NOMO-1 (cell line): Measurements from ENCODE around the gene SYT2.
"Not testable (repeated sequence)": the region's sequence is repeated elsewhere in the genome, so short reads cannot be mapped to it uniquely, and the experiment has no call there.

ENCODE experiments used
- DNase-seq, 2 experiments: peaks; one replicate each; lab custom pipeline; 2025; ENCODE audit not compliant: unreplicated experiment in 2 of 2; lab: John Stamatoyannopoulos, UW

Gene SYT2

GRCh38 chr1:202599669-202600431 is 110.4 kb downstream of the SYT2 start:
- peak in 1 of 2 experiments; percentile 20 for DNase-seq

- DNase-seq, result peak in 1 of 2 experiments; percentile 75
Observed at GRCh38 chr1:202597090-202597761, 113.0 kb downstream of the SYT2 start.

GRCh38 chr1:202596638-202597037 is 113.6 kb downstream of the SYT2 start:
- no peak for DNase-seq

- DNase-seq, result no peak
Observed at GRCh38 chr1:202593845-202594244, 116.4 kb downstream of the SYT2 start.

- no peak for DNase-seq
Observed at GRCh38 chr1:202592146-202592545, 118.1 kb downstream of the SYT2 start.

GRCh38 chr1:202591515-202591914 is 118.7 kb downstream of the SYT2 start:
- DNase-seq, result no peak

GRCh38 chr1:202590975-202591411 is 119.3 kb downstream of the SYT2 start:
- DNase-seq, result no peak

- DNase-seq, result no peak
Observed at GRCh38 chr1:202590126-202590525, 120.1 kb downstream of the SYT2 start.

GRCh38 chr1:202589190-202589930 is 120.9 kb downstream of the SYT2 start:
- DNase-seq, result no peak

- no peak for DNase-seq
Observed at GRCh38 chr1:202588503-202589189, 121.6 kb downstream of the SYT2 start.

- no peak for DNase-seq
Observed at GRCh38 chr1:202587859-202588485, 122.3 kb downstream of the SYT2 start.

- no peak for DNase-seq
Observed at GRCh38 chr1:202586871-202587270, 123.4 kb downstream of the SYT2 start.

GRCh38 chr1:202586018-202586821 is 124.0 kb downstream of the SYT2 start:
- DNase-seq, result peak; percentile 51 to 71

GRCh38 chr1:202585590-202585933 is 124.7 kb downstream of the SYT2 start:
- DNase-seq, result no peak

- no peak for DNase-seq
Observed at GRCh38 chr1:202584707-202585589, 125.3 kb downstream of the SYT2 start.

GRCh38 chr1:202582350-202582749 is 127.9 kb downstream of the SYT2 start:
- not testable (repeated sequence) for DNase-seq

GRCh38 chr1:202580619-202581018 is 129.6 kb downstream of the SYT2 start:
- no peak for DNase-seq

- no peak for DNase-seq
Observed at GRCh38 chr1:202579806-202580205, 130.4 kb downstream of the SYT2 start.

GRCh38 chr1:202578565-202578964 is 131.7 kb downstream of the SYT2 start:
- DNase-seq, result no peak
